ENCODE measurements around the gene GAL3ST2.
"Not testable (repeated sequence)": the region's sequence is repeated elsewhere in the genome, so short reads cannot be mapped to it uniquely, and the experiment has no call there.

GAL3ST2 gene

GRCh38 chr2:241768850-241769249 lies 7.8 kb upstream of the GAL3ST2 start:
- no peak for DNase-seq (ENCODE audit: low read depth)

- no peak for DNase-seq (ENCODE audit: low read depth)
Observed at GRCh38 chr2:241769819-241770184, 6.8 kb upstream of the GAL3ST2 start.

GRCh38 chr2:241770185-241770935 lies 6.3 kb upstream of the GAL3ST2 start:
- no peak for DNase-seq (ENCODE audit: low read depth)

- no peak for DNase-seq (ENCODE audit: low read depth)
Observed at GRCh38 chr2:241770936-241771285, 5.7 kb upstream of the GAL3ST2 start.

- no peak for DNase-seq (ENCODE audit: low read depth)
Observed at GRCh38 chr2:241771286-241772062, 5.1 kb upstream of the GAL3ST2 start.

- no peak for DNase-seq (ENCODE audit: low read depth)
Observed at GRCh38 chr2:241772063-241772499, 4.5 kb upstream of the GAL3ST2 start.

- DNase-seq (ENCODE audit: low read depth) = no peak
Observed at GRCh38 chr2:241773511-241774418, 2.9 kb upstream of the GAL3ST2 start.

GRCh38 chr2:241774419-241775222 lies 2.0 kb upstream of the GAL3ST2 start:
- DNase-seq (ENCODE audit: low read depth) = no peak

GRCh38 chr2:241775223-241776177 lies 1.1 kb upstream of the GAL3ST2 start:
- DNase-seq (ENCODE audit: low read depth) = no peak

- DNase-seq (ENCODE audit: low read depth) = no peak
Observed at GRCh38 chr2:241777170-241777685, 606 bp downstream of the GAL3ST2 start.

- DNase-seq (ENCODE audit: low read depth) = no peak
Observed at GRCh38 chr2:241777686-241778627, 1.3 kb downstream of the GAL3ST2 start.

GRCh38 chr2:241780939-241781569 lies 4.4 kb downstream of the GAL3ST2 start:
- DNase-seq (ENCODE audit: low read depth) = no peak

GRCh38 chr2:241782053-241782452 lies 5.4 kb downstream of the GAL3ST2 start:
- DNase-seq (ENCODE audit: low read depth) = not testable (repeated sequence)

- no peak for DNase-seq (ENCODE audit: low read depth)
Observed at GRCh38 chr2:241788135-241788534, 11.5 kb downstream of the GAL3ST2 start.

- DNase-seq (ENCODE audit: low read depth) = no peak
Observed at GRCh38 chr2:241788572-241788971, 11.9 kb downstream of the GAL3ST2 start.

GRCh38 chr2:241791385-241791784 lies 14.8 kb downstream of the GAL3ST2 start:
- not testable (repeated sequence) for DNase-seq (ENCODE audit: low read depth)

- no peak for DNase-seq (ENCODE audit: low read depth)
Observed at GRCh38 chr2:241793385-241793784, 16.8 kb downstream of the GAL3ST2 start.

GRCh38 chr2:241794250-241794823 lies 17.7 kb downstream of the GAL3ST2 start:
- DNase-seq (ENCODE audit: low read depth) = no peak

All from activated T-helper 1 cell treated with Interleukin-2 at 50 U/mL for 16 hours (primary cell).